ENCODE data around the gene ATP2A3. TPM values are rescaled to one million over a fixed set of nuclear protein-coding genes. Genes with fewer than 3 reads are reported as not detected.

ATP2A3 gene
- polyA plus RNA-seq, 1 donor from 2014 or later: not detected

GRCh38 chr17:3894188-3894587, 70.0 kb downstream of the ATP2A3 start:
- Histone ChIP-seq H3K4me2 (ENCODE audit: low read length) (no peak overlapping the region), H3K9me3 (ENCODE audit: low read length) (no peaks in the 10 kb centered on the region), H3K27me3 (ENCODE audit: insufficient read depth, low read depth, low read length) (no peaks in the 10 kb centered on the region), H3K4me3 (ENCODE audit: low read length) (no peak overlapping the region), H3K9me2 (ENCODE audit: insufficient read depth, low read length) (no peaks in the 10 kb centered on the region), H3K36me3 (ENCODE audit: insufficient read depth, low read length) (no peaks in the 10 kb centered on the region), H3K9ac (ENCODE audit: low read length) (no peak overlapping the region), H3F3A (ENCODE audit: insufficient read depth, low read length, poor library complexity, severe bottlenecking) (no peaks in the 10 kb centered on the region), H3K79me2 (replicated peaks; ENCODE audit: insufficient read depth, low read length) (no peaks in the 10 kb centered on the region), H3K27ac (ENCODE audit: low read length) (no peak overlapping the region), H4K20me1 (ENCODE audit: insufficient read depth) (no peaks in the 10 kb centered on the region), H2AFZ (ENCODE audit: low read depth, low read length) (no peak overlapping the region)
- TF ChIP-seq, protein P1, sequence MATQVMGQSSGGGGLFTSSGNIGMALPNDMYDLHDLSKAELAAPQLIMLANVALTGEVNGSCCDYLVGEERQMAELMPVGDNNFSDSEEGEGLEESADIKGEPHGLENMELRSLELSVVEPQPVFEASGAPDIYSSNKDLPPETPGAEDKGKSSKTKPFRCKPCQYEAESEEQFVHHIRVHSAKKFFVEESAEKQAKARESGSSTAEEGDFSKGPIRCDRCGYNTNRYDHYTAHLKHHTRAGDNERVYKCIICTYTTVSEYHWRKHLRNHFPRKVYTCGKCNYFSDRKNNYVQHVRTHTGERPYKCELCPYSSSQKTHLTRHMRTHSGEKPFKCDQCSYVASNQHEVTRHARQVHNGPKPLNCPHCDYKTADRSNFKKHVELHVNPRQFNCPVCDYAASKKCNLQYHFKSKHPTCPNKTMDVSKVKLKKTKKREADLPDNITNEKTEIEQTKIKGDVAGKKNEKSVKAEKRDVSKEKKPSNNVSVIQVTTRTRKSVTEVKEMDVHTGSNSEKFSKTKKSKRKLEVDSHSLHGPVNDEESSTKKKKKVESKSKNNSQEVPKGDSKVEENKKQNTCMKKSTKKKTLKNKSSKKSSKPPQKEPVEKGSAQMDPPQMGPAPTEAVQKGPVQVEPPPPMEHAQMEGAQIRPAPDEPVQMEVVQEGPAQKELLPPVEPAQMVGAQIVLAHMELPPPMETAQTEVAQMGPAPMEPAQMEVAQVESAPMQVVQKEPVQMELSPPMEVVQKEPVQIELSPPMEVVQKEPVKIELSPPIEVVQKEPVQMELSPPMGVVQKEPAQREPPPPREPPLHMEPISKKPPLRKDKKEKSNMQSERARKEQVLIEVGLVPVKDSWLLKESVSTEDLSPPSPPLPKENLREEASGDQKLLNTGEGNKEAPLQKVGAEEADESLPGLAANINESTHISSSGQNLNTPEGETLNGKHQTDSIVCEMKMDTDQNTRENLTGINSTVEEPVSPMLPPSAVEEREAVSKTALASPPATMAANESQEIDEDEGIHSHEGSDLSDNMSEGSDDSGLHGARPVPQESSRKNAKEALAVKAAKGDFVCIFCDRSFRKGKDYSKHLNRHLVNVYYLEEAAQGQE (IDR thresholded peaks at IDR 0.05; ENCODE audit: borderline replicate concordance): no peak
- no peak for TF ChIP-seq TAF1 (IDR thresholded peaks at IDR 0.05; ENCODE audit: low read depth)
- TF ChIP-seq EP300 (conservative IDR thresholded peaks at IDR 0.05; ENCODE audit: poor library complexity, severe bottlenecking): no peak
- no peak for TF ChIP-seq POLR2AphosphoS5 (IDR thresholded peaks at IDR 0.05)
- no peak for TF ChIP-seq EZH2 (IDR thresholded peaks at IDR 0.05; ENCODE audit: borderline replicate concordance, insufficient read depth, low read length, poor library complexity, severe bottlenecking)
- TF ChIP-seq, protein P2, sequence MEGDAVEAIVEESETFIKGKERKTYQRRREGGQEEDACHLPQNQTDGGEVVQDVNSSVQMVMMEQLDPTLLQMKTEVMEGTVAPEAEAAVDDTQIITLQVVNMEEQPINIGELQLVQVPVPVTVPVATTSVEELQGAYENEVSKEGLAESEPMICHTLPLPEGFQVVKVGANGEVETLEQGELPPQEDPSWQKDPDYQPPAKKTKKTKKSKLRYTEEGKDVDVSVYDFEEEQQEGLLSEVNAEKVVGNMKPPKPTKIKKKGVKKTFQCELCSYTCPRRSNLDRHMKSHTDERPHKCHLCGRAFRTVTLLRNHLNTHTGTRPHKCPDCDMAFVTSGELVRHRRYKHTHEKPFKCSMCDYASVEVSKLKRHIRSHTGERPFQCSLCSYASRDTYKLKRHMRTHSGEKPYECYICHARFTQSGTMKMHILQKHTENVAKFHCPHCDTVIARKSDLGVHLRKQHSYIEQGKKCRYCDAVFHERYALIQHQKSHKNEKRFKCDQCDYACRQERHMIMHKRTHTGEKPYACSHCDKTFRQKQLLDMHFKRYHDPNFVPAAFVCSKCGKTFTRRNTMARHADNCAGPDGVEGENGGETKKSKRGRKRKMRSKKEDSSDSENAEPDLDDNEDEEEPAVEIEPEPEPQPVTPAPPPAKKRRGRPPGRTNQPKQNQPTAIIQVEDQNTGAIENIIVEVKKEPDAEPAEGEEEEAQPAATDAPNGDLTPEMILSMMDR (IDR thresholded peaks at IDR 0.05; ENCODE audit: poor library complexity, severe bottlenecking): no peak
- no peak for TF ChIP-seq SMC3 (conservative IDR thresholded peaks at IDR 0.05; ENCODE audit: poor library complexity)
- TF ChIP-seq RAD21 (conservative IDR thresholded peaks at IDR 0.05): no peak
- TF ChIP-seq MXI1 (conservative IDR thresholded peaks at IDR 0.05; ENCODE audit: poor library complexity, severe bottlenecking): no peak

DNA sequence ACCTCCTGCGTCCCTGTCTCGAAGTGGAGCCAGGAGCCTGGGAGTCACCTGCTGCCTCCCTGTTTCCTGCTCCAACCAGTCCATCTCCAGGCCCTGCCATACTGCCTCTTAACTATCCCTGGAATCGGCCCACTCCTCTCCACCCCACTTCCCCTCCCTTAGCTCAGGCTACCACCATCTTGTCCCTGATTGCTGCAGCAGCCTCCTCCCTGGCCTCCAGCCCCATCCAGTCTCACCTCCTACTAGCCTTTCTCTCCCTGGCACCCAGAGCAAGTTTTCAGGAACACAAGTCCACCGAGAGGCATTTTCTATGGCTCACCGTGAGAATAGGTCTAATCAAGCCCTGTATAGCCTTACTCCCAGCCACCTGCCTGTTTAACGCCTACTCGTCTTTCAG, 70.5 kb downstream of the ATP2A3 start:
- Histone ChIP-seq H3K79me2 (replicated peaks; ENCODE audit: insufficient read depth, low read length) (no peaks in the 10 kb centered on the region), H3K27me3 (ENCODE audit: insufficient read depth, low read depth, low read length) (no peaks in the 10 kb centered on the region), H3K4me2 (ENCODE audit: low read length) (no peak overlapping the region), H4K20me1 (ENCODE audit: insufficient read depth) (no peaks in the 10 kb centered on the region), H3K9ac (ENCODE audit: low read length) (peak overlapping the region; percentile 65), H3K27ac (ENCODE audit: low read length) (no peak overlapping the region), H2AFZ (ENCODE audit: low read depth, low read length) (peak overlapping the region; percentile 56), H3K9me2 (ENCODE audit: insufficient read depth, low read length) (no peaks in the 10 kb centered on the region), H3K36me3 (ENCODE audit: insufficient read depth, low read length) (no peaks in the 10 kb centered on the region), H3K4me3 (ENCODE audit: low read length) (peak overlapping the region; percentile 78), H3F3A (ENCODE audit: insufficient read depth, low read length, poor library complexity, severe bottlenecking) (no peaks in the 10 kb centered on the region), H3K9me3 (ENCODE audit: low read length) (no peaks in the 10 kb centered on the region)
- no peak for TF ChIP-seq TAF1 (IDR thresholded peaks at IDR 0.05; ENCODE audit: low read depth)
- TF ChIP-seq RAD21 (conservative IDR thresholded peaks at IDR 0.05): no peak
- TF ChIP-seq, protein P1 (IDR thresholded peaks at IDR 0.05; ENCODE audit: borderline replicate concordance): no peak
- TF ChIP-seq SMC3 (conservative IDR thresholded peaks at IDR 0.05; ENCODE audit: poor library complexity): no peak
- no peak for TF ChIP-seq EZH2 (IDR thresholded peaks at IDR 0.05; ENCODE audit: borderline replicate concordance, insufficient read depth, low read length, poor library complexity, severe bottlenecking)
- TF ChIP-seq MXI1 (conservative IDR thresholded peaks at IDR 0.05; ENCODE audit: poor library complexity, severe bottlenecking): no peak
- TF ChIP-seq POLR2AphosphoS5 (IDR thresholded peaks at IDR 0.05): no peak
- TF ChIP-seq EP300 (conservative IDR thresholded peaks at IDR 0.05; ENCODE audit: poor library complexity, severe bottlenecking): no peak
- TF ChIP-seq, protein P2 (IDR thresholded peaks at IDR 0.05; ENCODE audit: poor library complexity, severe bottlenecking): no peak

Measured in neural cell (in vitro differentiated cells).